A549 (cell line): ENCODE results near the gene GCKR.

Experiments used
- BHLHE40 ChIP-seq: IDR thresholded peaks from 2 replicates; pipeline ENCODE4 v1.6.1; 2012; ENCODE audit warnings: low read depth, low read length, inconsistent platforms
- CTCF ChIP-seq: fragments of >200 bp; sonication (Bioruptor Twin); formaldehyde crosslinking; IDR thresholded peaks from 3 replicates; pipeline ENCODE4 v1.5.1; 2016
- FOSL2 ChIP-seq, 2 experiments: fragments of 450-650 bp in 1 of 2; fragments of >200 bp in 1 of 2; sonication (Bioruptor Twin) in 1 of 2; formaldehyde crosslinking; IDR thresholded peaks; 2 replicates each; pipeline versions ENCODE4 v1.5.0 to v1.6.1; 2016 to 2020; ENCODE audit warnings: mild to moderate bottlenecking in 1 of 2, moderate library complexity in 1 of 2
- HOXA7 ChIP-seq: fragments of 250-450 bp; sonication (Bioruptor Pico); IDR thresholded peaks from 2 replicates; pipeline ENCODE4 v1.5.0; 2020; ENCODE audit warnings: mild to moderate bottlenecking, moderate library complexity
- POLR2A ChIP-seq: IDR thresholded peaks from 2 replicates; pipeline ENCODE4 v1.6.1; 2012; ENCODE audit warnings: mild to moderate bottlenecking, low read length
- TFCP2L1 ChIP-seq: fragments of 250-450 bp; sonication (Bioruptor Pico); IDR thresholded peaks from 2 replicates; pipeline ENCODE4 v1.5.0; 2021; ENCODE audit warnings: mild to moderate bottlenecking
- ZNF302 ChIP-seq: fragments of 250-450 bp; sonication (Bioruptor Pico); IDR thresholded peaks from 2 replicates; pipeline ENCODE4 v1.9.0; 2021; ENCODE audit warnings: inconsistent platforms, mild to moderate bottlenecking, moderate library complexity

- no peak for TF ChIP-seq FOSL2 (IDR thresholded peaks at IDR 0.05)
- TF ChIP-seq FOSL2 (CRISPR knock-in tag; IDR thresholded peaks at IDR 0.05): no peak
- no peak for TF ChIP-seq HOXA7
- TF ChIP-seq POLR2A: no peak
- no peak for TF ChIP-seq CTCF
- TF ChIP-seq ZNF302 (CRISPR knock-in tag): no peak
- no peak for TF ChIP-seq BHLHE40
- TF ChIP-seq TFCP2L1 (CRISPR knock-in tag): no peak
These were observed 47.6 kb downstream of the GCKR start for GRCh38 chr2:27544143-27544821.
